Measurements from ENCODE around the gene GNL2. TPM values are rescaled to one million over a fixed set of nuclear protein-coding genes. Genes with fewer than 3 reads are reported as not detected.

GNL2 gene
- 23.2 and 40.1 TPM in 2 replicates for total RNA-seq

GRCh38 chr1:37595440-37596181 lies at the start of gene GNL2:
TSS of gene GNL2 (minus strand) at chr1:37595937. CDS start at chr1:37595822, 115 bp downstream.

GRCh38 chr1:37634244-37634991 lies 38.7 kb upstream of the GNL2 start, which contains the start of gene RSPO1:
TSS of gene RSPO1 (minus strand) at chr1:37634892. CDS start at chr1:37629661, 5,231 bp downstream.

GRCh38 chr1:37556712-37557196 lies 39.0 kb downstream of the GNL2 start, which contains the start of gene DNALI1:
TSS of gene DNALI1 (plus strand) at chr1:37556940. CDS start at chr1:37556995, 55 bp downstream.

GRCh38 chr1:37553927-37554808 lies 41.6 kb downstream of the GNL2 start, which contains the start of gene SNIP1:
TSS of gene SNIP1 (minus strand) at chr1:37554293. CDS start at chr1:37554229, 64 bp downstream.

Other genes with a start within 250 kb of the GNL2 start
- gene ZC3H12A, start 121.4 kb downstream of the GNL2 start, total RNA-seq, result 15.0 and 43.6 TPM in 2 replicates
- gene MEAF6, start 81.2 kb downstream of the GNL2 start, total RNA-seq, result 54.8 and 58.7 TPM in 2 replicates
- gene SNIP1, start 41.6 kb downstream of the GNL2 start, total RNA-seq, result 17.7 and 21.2 TPM in 2 replicates
- 8.0 and 12.6 TPM in 2 replicates for gene DNALI1, start 39.0 kb downstream of the GNL2 start, total RNA-seq
- under 0.01 and 0.08 TPM in 2 replicates for gene RSPO1, start 39.0 kb upstream of the GNL2 start, total RNA-seq
- gene CDCA8, start 96.6 kb upstream of the GNL2 start, total RNA-seq, result 6.2 and 17.8 TPM in 2 replicates
- gene EPHA10, start 169.2 kb upstream of the GNL2 start, total RNA-seq, result not detected in 2 replicates
- not detected in 2 replicates for gene MANEAL, start 197.9 kb upstream of the GNL2 start, total RNA-seq
- 80.5 and 105 TPM in 2 replicates for gene C1orf122, start 211.9 kb upstream of the GNL2 start, total RNA-seq
- 18.0 and 24.0 TPM in 2 replicates for gene YRDC, start 212.3 kb upstream of the GNL2 start, total RNA-seq

Measured in epithelial cell of alveolus of lung (primary cell).